Daoy (cell line): ENCODE measurements around the gene PERM1. TPM values are rescaled to one million over a fixed set of nuclear protein-coding genes. Genes with fewer than 3 reads are reported as not detected.
"Not testable (repeated sequence)": the region's sequence is repeated elsewhere in the genome, so short reads cannot be mapped to it uniquely, and the experiment has no call there.

Experiments used
- DNase-seq: peaks from one replicate; pipeline ENCODE4 v3.0.0-alpha.2; 2015; ENCODE audit warnings: low read depth
- total RNA-seq: library from RNA; depleted of rRNA; stranded (reverse); fragments of >200 nt; shearing (Covaris generic); gene quantifications from 2 replicates; pipeline ENCODE4 v1.2.3, GENCODE V29; 2014

Gene PERM1
- total RNA-seq, 1 experiment from 2014 or later, result not detected

DNA sequence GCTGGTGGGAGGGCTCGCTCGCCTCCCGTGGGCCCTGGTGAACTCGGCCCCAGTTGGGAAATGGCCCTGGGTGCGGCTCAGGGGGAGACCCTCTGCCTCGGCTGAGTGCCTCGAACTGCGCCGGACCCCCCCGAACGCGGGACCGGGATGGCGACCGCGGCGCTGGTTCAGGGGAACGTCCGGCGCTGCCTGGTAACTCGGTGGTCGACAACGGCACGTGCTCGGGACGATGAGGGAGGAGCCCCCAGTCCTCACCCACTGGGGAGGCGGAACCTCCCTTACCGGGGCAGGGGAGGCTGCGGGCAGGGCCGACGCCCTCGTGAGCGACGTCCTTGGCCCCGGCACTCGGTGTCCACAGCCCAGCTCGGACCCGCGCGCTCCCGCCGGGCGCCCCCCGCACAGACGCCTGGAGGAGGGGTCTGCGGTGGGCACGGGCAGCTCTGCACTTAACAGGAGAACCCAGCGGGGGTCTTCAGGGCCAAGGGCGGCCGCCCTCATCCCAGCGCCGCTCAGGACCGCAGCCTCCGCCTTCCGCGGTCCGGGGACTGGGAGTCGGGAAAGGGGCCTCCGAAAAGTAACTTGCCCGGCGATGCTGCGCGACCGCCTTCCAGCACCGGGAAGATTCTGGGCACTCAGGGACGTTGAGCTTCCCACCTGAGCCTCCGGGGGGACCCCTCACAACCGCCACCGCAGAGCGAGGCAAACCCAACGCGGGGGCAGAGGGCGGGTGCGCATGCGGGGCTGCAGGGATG is 16.3 kb upstream of the PERM1 start:
- DNase-seq, result peak; percentile 58

DNA sequence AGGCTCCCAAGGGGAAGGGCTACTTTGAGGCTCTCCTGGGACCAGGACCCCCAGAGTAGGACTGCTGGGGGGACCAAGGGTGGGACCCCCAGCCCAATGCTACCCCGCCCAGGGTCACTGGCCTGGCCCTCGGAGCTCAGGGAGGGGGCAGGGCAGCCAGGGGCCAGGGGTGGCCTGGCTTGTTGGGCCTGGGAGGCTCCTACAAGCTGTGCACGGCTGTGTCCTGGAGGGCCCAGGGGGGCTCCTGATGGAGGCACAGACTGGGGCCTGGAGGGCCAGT is 15.8 kb upstream of the PERM1 start:
- DNase-seq, result peak; percentile 17

DNA sequence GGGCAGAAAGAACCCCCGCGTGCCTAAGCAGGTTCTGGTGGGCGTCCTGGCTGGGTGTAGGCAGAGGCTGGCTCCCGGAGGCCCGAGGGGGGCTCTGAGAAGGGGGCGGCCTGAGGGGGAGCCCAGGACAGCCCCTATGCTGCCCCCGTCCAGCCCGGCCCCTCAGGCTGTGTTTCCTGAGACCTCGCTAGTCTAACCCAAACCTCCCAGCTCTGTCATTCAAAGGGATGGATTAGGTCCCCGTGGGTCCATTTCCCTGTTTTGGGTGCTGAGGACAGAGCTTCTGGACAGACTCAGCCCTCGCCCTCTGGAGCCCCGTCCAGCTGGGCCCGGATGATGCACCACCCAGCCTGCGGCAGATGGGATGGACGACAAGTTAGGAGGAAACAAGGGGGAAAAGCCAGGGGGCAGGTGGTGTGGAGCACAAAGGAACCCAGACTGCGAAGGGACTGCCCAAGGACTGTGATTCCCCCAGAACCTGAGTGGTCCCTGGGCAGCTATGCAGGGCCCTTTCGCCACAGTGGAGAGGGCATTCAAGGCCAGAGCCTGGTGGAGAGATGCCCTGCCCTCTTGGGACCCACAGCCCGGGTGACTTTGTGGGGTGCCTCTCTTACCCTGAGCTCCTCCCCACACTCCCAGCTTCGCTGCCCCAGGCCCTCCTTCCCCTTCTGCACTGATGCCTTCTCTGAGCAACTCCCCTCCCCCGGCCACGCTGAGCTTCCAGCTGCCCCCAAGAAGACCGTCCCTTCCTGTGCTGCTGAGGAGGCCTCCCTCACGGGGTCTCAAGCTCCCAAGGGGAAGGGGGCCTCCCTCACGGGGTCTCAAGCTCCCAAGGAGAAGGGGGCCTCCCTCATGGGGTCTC is 15.2 kb upstream of the PERM1 start:
- no peak for DNase-seq

GRCh38 chr1:995665-996633 is 14.1 kb upstream of the PERM1 start:
- no peak for DNase-seq

DNA sequence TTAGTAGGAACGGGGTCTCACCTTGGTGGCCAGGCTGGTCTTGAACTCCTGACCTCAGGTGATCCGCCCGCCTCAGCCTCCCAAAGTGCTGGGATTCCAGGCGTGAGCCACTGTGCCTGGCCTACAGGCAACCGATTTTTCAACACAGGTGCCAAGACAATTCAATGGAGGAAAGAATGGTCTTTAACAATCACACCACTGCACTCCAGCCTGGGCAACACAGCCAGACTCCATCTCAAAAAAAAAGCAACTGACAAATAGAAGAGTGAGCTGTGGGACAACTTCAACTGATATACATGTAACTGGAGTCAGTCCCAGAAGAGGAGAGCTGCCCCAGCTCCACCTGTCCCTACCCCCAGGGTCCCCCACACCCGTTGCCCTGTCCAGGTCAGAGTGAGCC is 12.7 kb upstream of the PERM1 start:
- not testable (repeated sequence) for DNase-seq

DNA sequence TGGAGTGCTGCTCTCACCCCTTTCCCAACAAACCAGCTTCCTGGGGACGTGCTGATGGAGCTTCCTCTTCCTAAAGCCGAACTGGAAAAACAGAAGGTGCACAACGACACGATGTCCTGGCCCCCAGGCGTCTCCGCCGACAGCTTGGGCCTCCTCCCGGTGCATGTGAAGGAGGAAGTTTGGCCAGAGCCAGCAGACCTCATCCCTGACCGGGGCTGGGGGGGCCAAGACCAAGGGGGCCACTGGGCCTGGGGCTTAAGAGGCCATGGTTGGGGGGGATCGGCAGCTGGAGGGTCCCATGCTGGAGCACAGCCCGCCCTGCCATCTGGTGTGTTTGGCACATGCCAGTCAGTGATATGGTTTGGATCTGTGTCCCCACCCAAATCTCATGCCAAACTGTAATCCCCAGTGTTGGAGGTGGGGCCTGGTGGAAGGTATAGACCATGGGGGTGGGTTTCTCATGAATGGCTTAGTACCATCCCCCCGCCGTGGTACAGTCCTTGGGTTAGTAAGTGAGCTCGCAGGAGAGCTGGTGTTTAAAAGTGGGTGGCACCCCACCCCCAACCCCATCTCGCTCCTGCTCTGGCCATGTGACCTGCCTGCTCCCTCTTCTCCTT is 11.6 kb upstream of the PERM1 start:
- no peak for DNase-seq

DNA sequence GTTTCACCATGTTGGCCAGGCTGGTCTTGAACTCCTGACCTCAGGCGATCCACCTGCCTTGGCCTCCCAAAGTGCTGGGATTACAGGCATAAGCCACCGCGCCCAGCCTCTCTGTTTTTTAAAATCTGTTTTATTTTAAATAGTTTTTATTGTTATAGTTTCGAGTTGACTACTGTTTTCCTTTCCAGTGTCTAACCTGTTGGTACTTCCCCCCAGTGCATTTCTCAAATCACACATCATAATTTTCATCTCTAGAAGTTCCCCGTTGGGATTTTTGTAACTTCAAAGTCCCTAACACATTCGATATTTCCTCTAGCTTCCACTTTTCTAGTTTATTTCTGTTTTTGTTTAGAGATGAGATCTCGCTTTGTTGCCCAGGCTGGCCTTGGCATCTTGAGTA is 10.5 kb upstream of the PERM1 start:
- DNase-seq, result no peak

DNA sequence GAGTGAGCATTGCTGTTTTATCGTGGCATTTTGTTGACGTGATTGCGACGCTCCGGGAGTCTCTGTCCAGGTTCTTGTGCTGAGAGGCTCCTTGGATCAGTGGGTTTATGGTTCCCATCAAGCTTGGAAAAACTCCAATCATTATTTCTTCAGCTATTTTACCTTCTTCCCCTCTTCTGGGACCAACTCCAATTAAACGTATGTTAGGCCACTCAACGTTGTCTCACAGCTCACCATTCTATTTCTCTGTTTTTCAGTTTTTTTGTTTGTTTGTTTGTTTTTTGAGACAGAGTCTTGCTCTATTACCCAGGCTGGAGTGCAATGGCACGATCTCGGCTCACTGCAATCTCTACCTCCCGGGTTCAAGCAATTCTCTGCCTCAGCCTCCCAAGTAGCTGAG is 10.0 kb upstream of the PERM1 start:
- DNase-seq, result no peak

- not testable (repeated sequence) for DNase-seq
Measured at GRCh38 chr1:991275-991674, 9.4 kb upstream of the PERM1 start.

DNA sequence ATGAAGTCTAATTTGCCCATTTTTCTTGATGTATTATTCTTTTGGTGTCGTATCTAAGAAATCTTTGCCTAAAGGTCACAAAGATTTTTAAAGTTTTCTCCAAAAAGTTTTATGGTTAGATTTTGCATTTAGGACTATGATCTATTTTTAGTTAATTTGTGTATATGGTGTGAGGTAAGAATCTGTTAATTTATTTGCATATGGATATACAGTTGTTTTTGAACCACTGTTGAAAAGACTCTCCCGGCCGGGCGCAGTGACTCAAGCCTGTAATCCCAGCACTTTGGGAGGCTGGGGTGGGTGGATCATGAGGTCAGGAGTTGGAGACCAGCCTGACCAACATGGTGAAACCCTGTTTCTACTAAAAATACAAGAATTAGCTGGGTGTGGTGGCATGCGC is 6.2 kb upstream of the PERM1 start:
- not testable (repeated sequence) for DNase-seq

- no peak for DNase-seq
Measured at GRCh38 chr1:985126-985525, 3.2 kb upstream of the PERM1 start.

DNA sequence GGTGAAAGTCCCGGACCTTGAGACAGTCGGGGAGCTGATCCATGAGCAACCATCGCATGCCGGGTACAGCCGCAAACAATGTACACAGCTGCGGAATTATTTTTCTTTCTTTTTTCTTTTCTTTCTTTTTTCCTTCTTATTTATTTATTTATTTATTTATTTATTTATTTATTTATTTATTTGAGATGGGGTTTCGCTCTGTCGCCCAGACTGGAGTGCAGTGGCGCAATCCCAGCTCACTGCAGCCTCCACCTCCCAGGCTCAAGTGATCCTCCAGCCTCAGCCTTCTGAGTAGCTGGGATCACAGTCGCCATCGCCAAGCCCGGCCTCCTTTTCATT is 2.6 kb upstream of the PERM1 start:
- DNase-seq, result no peak

- peak; percentile 54 for DNase-seq
Measured at GRCh38 chr1:983798-984475, 2.0 kb upstream of the PERM1 start.

DNA sequence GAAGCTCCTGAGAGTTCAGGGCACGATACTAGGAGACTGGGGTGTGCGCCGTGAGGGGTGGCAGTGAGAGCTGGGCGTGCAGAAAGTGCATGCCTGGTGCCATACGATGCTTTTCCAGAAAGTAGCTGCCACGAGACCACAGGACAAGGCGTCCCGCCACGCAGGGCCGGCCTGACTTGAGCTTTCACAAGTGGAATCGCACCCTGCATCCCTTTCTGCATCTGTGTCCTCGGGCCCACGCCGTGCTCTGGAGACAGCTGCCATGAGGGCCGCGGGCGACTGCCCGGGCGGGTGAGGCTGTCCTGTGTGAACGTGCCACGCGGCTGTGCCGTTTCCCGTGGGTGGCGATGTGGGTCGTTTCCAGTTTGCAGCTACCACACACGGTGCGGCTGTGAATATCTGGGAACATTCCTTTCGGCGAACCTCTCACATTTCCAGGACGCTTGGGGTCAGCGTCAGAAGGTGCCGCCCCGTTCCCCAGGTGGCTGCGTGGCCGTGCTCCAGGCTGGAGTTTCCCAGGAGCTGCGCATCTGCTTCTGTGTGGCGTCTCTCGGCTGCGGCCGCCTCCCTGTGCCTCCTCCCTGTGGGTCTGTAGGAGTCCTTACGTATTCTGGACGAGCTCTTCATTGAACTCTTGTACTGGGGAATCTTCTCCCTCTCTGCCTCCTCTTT is 1.0 kb upstream of the PERM1 start:
- DNase-seq, result peak; percentile 35

GRCh38 chr1:981491-981954 is 370 bp downstream of the PERM1 start:
- no peak for DNase-seq

- no peak for DNase-seq
Measured at GRCh38 chr1:980602-981395, 1.1 kb downstream of the PERM1 start.

DNA sequence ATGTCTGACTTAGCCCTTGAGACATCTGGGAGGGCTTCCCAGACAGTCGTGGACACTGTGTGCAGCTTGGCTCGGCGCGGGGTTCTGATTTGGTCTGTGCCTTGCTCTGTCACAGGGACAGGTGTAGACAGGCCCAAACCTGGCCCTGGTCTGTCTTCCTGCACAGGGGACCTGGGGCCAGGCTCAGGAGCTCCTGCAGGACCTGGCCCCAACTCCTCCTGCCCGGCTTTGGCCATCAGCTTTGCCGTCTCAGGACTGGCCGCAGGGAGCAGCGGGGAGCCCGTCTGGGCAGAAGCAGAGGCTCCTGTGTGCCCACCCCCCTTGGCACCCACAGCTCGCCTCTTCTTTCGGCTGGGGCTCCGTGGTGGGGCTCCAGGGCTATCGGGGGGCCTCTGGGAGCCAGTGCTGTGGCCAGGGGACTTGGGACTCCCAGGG is 1.7 kb downstream of the PERM1 start:
- no peak for DNase-seq

GRCh38 chr1:979744-980072 is 2.2 kb downstream of the PERM1 start:
- DNase-seq, result no peak

DNA sequence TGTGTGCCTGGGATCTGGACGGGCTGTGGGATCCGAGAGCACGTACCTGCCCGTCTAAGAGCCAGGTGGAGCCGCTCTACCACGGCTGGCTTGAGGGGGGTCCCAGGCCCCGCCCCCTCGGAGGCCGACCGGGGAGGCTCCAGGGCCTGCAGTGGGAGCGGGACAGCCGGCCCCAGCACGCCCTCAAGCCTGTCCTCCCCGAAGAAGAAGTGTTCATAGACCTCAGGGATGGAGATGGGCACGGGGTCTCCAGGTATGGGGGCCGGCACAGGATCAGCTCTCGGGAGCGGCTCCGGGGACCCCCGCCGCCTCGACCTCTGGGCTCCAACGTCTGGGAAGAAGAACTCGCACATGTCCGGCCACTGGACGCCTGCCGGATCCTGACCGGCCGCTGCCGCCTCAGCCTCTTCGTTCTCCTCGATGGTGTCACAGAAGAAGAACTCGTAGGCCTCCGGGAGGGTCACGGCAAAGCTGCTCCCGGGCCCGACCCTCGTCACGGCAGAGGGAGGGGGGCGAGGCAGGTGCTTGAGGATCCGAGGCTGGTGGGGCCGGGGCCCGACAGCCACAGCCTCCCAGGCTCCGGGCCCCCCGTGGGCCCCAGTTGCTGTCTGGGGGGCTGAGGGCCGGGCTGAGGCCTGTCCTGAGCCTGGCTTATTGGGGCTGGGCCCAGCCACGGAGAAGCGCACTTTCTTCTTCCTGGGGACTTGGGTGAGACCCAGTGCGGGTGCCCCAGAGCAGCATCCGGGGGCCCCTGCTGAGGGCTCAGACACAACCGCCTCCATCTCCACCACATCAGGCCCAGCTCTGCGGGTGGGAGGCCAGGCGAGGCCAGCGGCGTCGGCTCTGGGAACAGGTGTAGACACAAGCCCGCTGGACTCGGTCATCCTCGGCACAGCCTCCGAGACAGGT is 2.8 kb downstream of the PERM1 start:
- no peak for DNase-seq
